Left lobe of liver (tissue), 2 donors: ENCODE data around the gene PAFAH2. TPM values are rescaled to one million over a fixed set of nuclear protein-coding genes. Genes with fewer than 3 reads are reported as not detected.
"Not testable (repeated sequence)": the region's sequence is repeated elsewhere in the genome, so short reads cannot be mapped to it uniquely, and the experiment has no call there.

Source experiments
- ATAC-seq: fragments of 200-7000 bp; cut with Tn5 transposase; one replicate; pipeline ENCODE4 v1.9.1; 2020; ENCODE audit warnings: mild to moderate bottlenecking, moderate library complexity
- DNase-seq: peaks from one replicate; pipeline ENCODE4 v3.0.0-alpha.2; 2020; ENCODE audit warnings: low spot score
- total RNA-seq: library from RNA; stranded (reverse); gene quantifications from one replicate; pipeline ENCODE4 v1.2.1, GENCODE V29; 2021
- donor health status: DM: no; HTN: no; CAD: no; lungs with moderate emphysema.
- donor health status: DM: no; HTN: yes; CAD: no.

Gene PAFAH2
- total RNA-seq, 1 donor from 2014 or later = 23.1 TPM

- DNase-seq, ATAC-seq: not testable (repeated sequence)
These were observed 54.4 kb downstream of the PAFAH2 start for GRCh38 chr1:25943511-25943910.

GRCh38 chr1:25936947-25937346, 60.9 kb downstream of the PAFAH2 start:
- no peak for DNase-seq
- no peak for ATAC-seq

DNA sequence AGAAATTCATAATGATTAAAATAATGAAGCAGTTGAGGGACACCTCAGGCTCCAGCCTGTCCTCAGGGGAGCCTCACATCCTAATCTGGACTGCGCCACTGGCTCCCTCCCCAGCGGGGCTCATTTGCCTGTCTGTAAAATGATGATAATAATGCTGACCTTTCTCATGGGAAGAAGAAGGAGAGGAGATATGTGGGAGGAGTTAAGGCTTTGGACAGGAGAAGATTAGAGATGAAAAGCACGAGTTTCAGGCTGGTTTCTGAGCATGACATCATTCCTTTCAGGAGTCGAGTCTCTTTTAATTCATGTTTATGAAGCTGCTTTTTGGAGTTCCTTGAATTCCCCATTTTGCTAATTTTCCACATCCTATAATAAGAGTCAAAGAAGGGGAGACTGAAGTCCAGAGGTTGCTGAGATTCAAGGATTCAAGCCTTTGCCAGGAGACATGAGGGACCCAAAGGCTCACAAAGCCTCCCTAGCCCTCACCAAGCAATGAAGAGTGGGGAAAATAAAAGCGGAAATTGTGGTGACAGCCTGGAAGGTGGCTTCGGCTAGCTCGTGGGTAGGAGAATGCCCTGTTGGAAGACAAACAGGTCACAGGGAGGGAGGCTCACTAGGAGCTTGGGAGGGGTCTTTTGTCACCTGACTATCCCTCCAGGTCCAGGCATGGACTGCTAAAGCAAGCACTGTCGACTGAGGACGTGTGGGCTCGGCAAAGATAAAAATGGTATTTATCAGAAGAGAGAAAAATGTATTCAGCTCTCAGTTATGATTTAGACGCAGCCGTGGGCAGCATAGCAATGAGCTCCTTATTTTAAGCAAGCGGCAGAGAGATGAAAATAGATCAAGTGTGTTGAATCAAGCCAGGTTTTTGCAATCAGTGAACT, 64.1 kb downstream of the PAFAH2 start:
- ATAC-seq = no peak

GRCh38 chr1:25932811-25933400, 65.0 kb downstream of the PAFAH2 start:
- not testable (repeated sequence) for DNase-seq, ATAC-seq

More for the DNA sequence above, 64.1 kb downstream of the PAFAH2 start:
- DNase-seq = no peak

DNA sequence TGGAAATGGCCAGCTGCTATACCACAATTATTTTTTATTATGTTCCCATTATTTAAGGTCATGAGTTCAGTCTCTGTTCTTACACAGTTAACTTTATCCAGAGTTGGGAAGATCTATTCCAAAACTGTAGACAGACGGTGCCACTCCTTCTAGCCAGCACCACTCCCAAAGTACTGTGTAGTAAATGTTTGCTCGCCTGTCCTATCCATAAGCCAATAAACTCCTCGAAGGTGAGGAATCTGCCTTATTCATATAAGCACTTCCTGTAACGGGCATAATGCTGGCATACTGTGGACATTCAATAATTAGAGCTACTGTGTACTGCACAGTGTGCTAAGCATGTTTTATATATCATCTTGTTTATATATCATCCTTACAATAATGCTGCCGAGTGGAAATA, 65.5 kb downstream of the PAFAH2 start:
- no peak for ATAC-seq

GRCh38 chr1:25929016-25929415, 68.8 kb downstream of the PAFAH2 start:
- ATAC-seq (no peak), DNase-seq (no peak)

More for the DNA sequence above, 65.5 kb downstream of the PAFAH2 start:
- DNase-seq = no peak

GRCh38 chr1:25927521-25928265, 70.2 kb downstream of the PAFAH2 start:
- DNase-seq = no peak
- no peak for ATAC-seq

- ATAC-seq (no peak), DNase-seq (no peak)
These were observed 70.9 kb downstream of the PAFAH2 start for GRCh38 chr1:25926731-25927496.

DNA sequence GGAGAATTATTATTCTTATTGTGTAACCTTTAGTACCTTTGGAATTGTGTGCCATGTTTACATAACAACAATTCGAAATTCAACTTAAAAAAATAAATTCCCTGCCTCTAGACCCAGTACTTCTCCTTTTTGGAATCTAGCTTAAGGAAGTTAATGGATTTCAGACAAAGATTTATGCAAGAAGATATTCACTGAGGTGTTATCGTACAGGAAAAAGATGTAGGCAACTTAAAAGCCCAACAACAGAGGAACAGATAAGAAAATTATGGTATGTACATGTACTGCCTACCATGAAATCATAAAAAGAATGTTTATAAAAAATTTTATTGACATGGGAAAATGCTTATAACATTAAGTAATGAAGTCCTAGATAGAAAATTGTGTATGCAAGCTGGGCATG, 73.4 kb downstream of the PAFAH2 start:
- DNase-seq = no peak
- ATAC-seq = no peak

- ATAC-seq = peak; percentile 74
- peak; percentile 49 for DNase-seq
These were observed 74.8 kb downstream of the PAFAH2 start for GRCh38 chr1:25922971-25923552.

- DNase-seq (no peak), ATAC-seq (peak; percentile 55)
These were observed 75.5 kb downstream of the PAFAH2 start for GRCh38 chr1:25922056-25922970.

DNA sequence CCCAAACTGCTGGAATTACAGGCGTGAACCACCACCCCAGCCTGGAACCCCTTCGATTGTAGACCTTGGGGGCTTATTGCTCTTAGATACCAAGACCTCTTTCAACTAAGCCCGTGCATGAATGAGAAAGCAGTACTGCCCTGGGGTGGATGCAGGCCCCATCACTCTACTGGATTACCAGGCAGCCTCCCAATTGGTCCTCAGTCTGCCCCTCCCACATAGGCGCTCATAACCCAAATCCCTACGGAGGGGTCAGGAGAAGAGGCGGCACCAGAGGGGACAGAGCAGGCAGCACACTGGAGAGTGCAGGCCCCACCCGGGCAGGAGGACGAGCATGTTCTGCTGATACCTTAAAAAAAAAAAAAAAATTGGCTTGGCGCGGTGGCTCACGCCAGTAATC, 79.2 kb downstream of the PAFAH2 start:
- no peak for ATAC-seq
- DNase-seq = no peak

GRCh38 chr1:25917996-25918395, 79.9 kb downstream of the PAFAH2 start:
- no peak for ATAC-seq
- DNase-seq = no peak

DNA sequence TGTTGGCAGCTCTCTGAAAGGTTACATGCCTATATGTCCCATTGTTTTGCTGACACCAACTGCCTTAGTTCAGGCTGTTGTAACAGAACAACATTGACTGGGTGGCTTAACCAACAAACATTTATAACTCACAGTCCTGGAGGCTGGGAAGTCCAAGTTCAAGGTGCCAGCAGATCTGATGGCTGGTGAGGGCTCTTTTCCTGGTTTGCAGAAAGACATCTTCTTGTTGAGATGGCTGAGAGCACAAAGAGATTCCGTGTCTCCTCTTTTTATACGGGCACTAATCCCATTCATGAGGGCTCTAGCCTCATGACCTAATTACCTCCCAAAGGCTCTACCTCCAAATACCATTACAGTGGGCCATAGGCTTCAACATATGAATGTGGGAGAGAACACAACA, 81.4 kb downstream of the PAFAH2 start:
- ATAC-seq = no peak
- DNase-seq = no peak

GRCh38 chr1:25914074-25914995, 83.5 kb downstream of the PAFAH2 start:
- ATAC-seq (no peak), DNase-seq (no peak)

DNA sequence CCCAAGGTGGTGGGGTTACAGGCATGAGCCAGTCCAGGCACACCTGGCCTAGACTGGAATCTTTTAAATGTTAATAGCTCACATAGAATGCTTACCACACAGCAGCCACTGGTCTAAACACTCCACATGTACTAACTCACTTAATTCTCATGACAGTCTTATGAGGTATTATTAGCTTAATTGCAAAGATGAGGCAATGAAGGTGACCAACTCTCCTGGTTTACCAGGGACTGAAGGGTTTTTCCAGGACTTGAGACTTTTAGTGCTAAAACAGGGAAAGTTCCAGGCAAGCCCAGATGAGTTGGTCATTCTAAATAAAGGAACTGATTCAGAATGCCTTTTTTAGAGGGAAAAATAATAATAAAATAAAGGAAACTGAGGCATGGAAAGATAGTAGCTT, 84.7 kb downstream of the PAFAH2 start:
- ATAC-seq = no peak

GRCh38 chr1:25912076-25912831, 85.6 kb downstream of the PAFAH2 start:
- DNase-seq = no peak
- no peak for ATAC-seq

More for the DNA sequence above, 84.7 kb downstream of the PAFAH2 start:
- DNase-seq = no peak
